HG03432 (cell line): Measurements from ENCODE around the gene CD68.
A peak's percentile ranks its signal among the peaks of the same experiment; 100 is the strongest.

Source experiments
- ATAC-seq: cut with Tn5 transposase; IDR thresholded peaks from one replicate; pipeline ENCODE4 v1.9.1; 2021; ENCODE audit warnings: mild to moderate bottlenecking, moderate library complexity; ENCODE audit not compliant: unreplicated experiment

CD68 gene

GRCh38 chr17:7579001-7579833 is at the start of gene CD68:
Gene CD68, plus strand, starts transcription at chr17:7579638. Its CDS starts 40 bp downstream, at chr17:7579678.
- ATAC-seq: peak; percentile 41

- no peak for ATAC-seq
These were observed 49.2 kb upstream of the CD68 start for GRCh38 chr17:7530023-7530900.

- no peak for ATAC-seq
These were observed 41.4 kb upstream of the CD68 start for GRCh38 chr17:7538050-7538449.

- ATAC-seq: no peak
These were observed 40.4 kb upstream of the CD68 start for GRCh38 chr17:7538891-7539545.

GRCh38 chr17:7541074-7541621 is 38.3 kb upstream of the CD68 start:
- ATAC-seq: no peak

- no peak for ATAC-seq
These were observed 34.5 kb upstream of the CD68 start for GRCh38 chr17:7544911-7545310.

- ATAC-seq: no peak
These were observed 30.6 kb upstream of the CD68 start, which contains the start of gene TNFSF12 for GRCh38 chr17:7548585-7549400. Gene TNFSF12, plus strand, starts transcription at chr17:7549058. Its CDS starts 96 bp downstream, at chr17:7549154.

GRCh38 chr17:7549401-7550055 is 29.9 kb upstream of the CD68 start:
- no peak for ATAC-seq

- ATAC-seq: no peak
These were observed 29.1 kb upstream of the CD68 start for GRCh38 chr17:7550344-7550743.

GRCh38 chr17:7551396-7551795 is 28.0 kb upstream of the CD68 start:
- ATAC-seq: no peak

GRCh38 chr17:7552621-7553051 is 26.8 kb upstream of the CD68 start:
- peak; percentile 67 for ATAC-seq

- ATAC-seq: no peak
These were observed 26.1 kb upstream of the CD68 start for GRCh38 chr17:7553356-7553755.

GRCh38 chr17:7555320-7555948 is 24.0 kb upstream of the CD68 start:
- no peak for ATAC-seq

GRCh38 chr17:7556627-7557026 is 22.8 kb upstream of the CD68 start:
- no peak for ATAC-seq

- ATAC-seq: no peak
These were observed 22.2 kb upstream of the CD68 start for GRCh38 chr17:7557147-7557764.

GRCh38 chr17:7557775-7558543 is 21.5 kb upstream of the CD68 start:
- ATAC-seq: no peak

GRCh38 chr17:7558544-7559319 is 20.7 kb upstream of the CD68 start, which contains the start of gene TNFSF13:
Gene TNFSF13, plus strand, starts transcription at chr17:7558750. Its CDS starts 290 bp downstream, at chr17:7559040.
- ATAC-seq: no peak
